Esophagus squamous epithelium (tissue), 5 donors: Measurements from ENCODE around the gene MCM6. TPM values are rescaled to one million over a fixed set of nuclear protein-coding genes. Genes with fewer than 3 reads are reported as not detected.

Source experiments
- DNase-seq: peaks from one replicate; lab custom pipeline; 2025; lab: John Stamatoyannopoulos, UW
- H3K27ac ChIP-seq, 4 donors: fragments of 200-600 bp; sonication (generic); one replicate each; pipeline ENCODE4 v1.5.1; 2016 to 2019; ENCODE audit warnings: mild to moderate bottlenecking in 1 of 4
- H3K27me3 ChIP-seq, 4 donors: fragments of 200-600 bp; sonication (generic); 1 replicate in 3 of 4; 2 replicates in 1 of 4; pipeline versions ENCODE4 v1.5.1 to v1.6.0; 2017 to 2021; ENCODE audit warnings: antibody characterized with exemption in 1 of 4
- H3K36me3 ChIP-seq, 3 donors: fragments of 200-600 bp; sonication (generic); one replicate each; pipeline ENCODE4 v1.5.1; 2016 to 2019
- H3K4me1 ChIP-seq, 3 donors: fragments of 200-600 bp; sonication (generic); one replicate each; pipeline ENCODE4 v1.5.1; 2017 to 2019
- H3K4me3 ChIP-seq, 4 donors: fragments of 200-600 bp; sonication (generic); 1 replicate in 3 of 4; 2 replicates in 1 of 4; pipeline ENCODE4 v1.5.1; 2016 to 2019; ENCODE audit warnings: mild to moderate bottlenecking in 2 of 4, moderate library complexity in 1 of 4
- H3K9me3 ChIP-seq, 3 donors: fragments of 200-600 bp; sonication (generic); one replicate each; pipeline ENCODE4 v1.5.1; 2016 to 2019
- POLR2A ChIP-seq, 4 donors: fragments of 450-650 bp; IDR thresholded peaks; one replicate each; pipeline ENCODE4 v1.6.1; 2017; ENCODE audit warnings: antibody characterized with exemption in 4 of 4, mild to moderate bottlenecking in 4 of 4, moderate library complexity in 3 of 4
- whole genome bisulfite sequencing, 2 donors: methylation state at CpG; one replicate each; pipeline ENCODE4 v1.1.5; 2018; 5-methylcytosine and 5-hydroxymethylcytosine counted together
- intact Hi-C: fragments of 100-400 bp; cut with DNase I; formaldehyde crosslinking; loops from one replicate; pipeline ENCODE4 v1.15.0; 2022
- total RNA-seq, 4 donors: library from RNA; depleted of rRNA; stranded (reverse); fragments of >200 nt; gene quantifications; one replicate each; pipeline ENCODE4 v1.1.0, GENCODE V29; 2016
- TF ChIP-seq, protein P1 (sequence below), 6 experiments: fragments of 450-650 bp in 4 of 6; fragments of 200-600 bp in 2 of 6; sonication (generic) in 2 of 6; IDR thresholded peaks; one replicate each; pipeline ENCODE4 v1.5.1; 2016 to 2019; ENCODE audit warnings: antibody characterized with exemption in 6 of 6, mild to moderate bottlenecking in 4 of 6, moderate library complexity in 4 of 6
- donor health status: DM: yes; HTN: yes; CAD: no.

Gene MCM6
- total RNA-seq, 4 donors from 2014 or later: 9.0 to 25.5 (median 16.6) TPM

DNA sequence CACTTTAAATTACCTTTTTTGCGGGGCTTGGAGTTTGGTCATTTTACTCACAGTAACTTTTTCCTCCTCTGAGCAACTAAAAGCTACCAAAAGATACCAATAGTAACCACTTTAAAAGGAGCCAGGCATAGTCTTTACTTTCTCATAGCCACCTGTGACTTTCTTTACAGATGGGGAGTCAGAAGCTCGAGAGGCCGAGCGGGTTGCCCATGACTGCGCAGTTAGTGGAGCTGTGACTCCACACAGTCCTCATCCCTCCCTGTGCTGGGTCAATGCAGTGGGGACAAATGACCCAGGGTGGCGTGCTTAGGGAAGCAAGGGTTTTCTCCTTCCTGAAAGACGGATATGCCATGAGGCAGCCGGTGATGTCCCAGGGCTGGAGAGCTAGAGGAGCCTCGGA, 51.1 kb downstream of the MCM6 start:
- intact Hi-C loops: no loop called here
- no peaks in the 10 kb centered on the region for H3K27me3 ChIP-seq
- no peak for TF ChIP-seq POLR2A (IDR thresholded peaks at IDR 0.05)
- TF ChIP-seq, protein P1, sequence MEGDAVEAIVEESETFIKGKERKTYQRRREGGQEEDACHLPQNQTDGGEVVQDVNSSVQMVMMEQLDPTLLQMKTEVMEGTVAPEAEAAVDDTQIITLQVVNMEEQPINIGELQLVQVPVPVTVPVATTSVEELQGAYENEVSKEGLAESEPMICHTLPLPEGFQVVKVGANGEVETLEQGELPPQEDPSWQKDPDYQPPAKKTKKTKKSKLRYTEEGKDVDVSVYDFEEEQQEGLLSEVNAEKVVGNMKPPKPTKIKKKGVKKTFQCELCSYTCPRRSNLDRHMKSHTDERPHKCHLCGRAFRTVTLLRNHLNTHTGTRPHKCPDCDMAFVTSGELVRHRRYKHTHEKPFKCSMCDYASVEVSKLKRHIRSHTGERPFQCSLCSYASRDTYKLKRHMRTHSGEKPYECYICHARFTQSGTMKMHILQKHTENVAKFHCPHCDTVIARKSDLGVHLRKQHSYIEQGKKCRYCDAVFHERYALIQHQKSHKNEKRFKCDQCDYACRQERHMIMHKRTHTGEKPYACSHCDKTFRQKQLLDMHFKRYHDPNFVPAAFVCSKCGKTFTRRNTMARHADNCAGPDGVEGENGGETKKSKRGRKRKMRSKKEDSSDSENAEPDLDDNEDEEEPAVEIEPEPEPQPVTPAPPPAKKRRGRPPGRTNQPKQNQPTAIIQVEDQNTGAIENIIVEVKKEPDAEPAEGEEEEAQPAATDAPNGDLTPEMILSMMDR (IDR thresholded peaks at IDR 0.05): no peak
- H3K4me3 ChIP-seq: no peak overlapping the region
- no peak for DNase-seq
- no peaks in the 10 kb centered on the region for H3K4me1 ChIP-seq
- no peaks in the 10 kb centered on the region for H3K36me3 ChIP-seq
- peaks cover 0 to 5% (median 0%) of the 10 kb centered on the region in 3 donors for H3K9me3 ChIP-seq
- WGBS, 2 donors: 78 to 98% methylated on average over 1 to 5 of the region's 9 CpGs
- H3K27ac ChIP-seq: no peak overlapping the region

DNA sequence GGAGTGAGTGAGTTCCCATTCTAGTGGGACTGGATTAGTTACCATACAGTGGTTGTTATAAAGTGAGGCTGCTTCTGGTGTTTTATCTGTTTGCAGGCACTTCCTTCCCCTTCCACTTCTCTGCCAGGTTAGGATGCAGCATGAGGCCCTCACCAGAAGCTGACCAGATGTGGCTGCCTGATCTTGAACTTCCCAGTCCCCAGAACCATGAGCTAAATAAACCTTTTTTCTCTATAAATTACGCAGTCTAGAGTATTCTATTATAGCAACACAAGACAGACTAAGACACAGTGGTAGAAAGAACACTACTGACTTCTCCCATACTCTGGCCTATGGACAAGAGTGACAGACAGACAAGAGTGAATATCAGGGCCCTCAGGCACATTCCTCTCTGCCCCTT, 53.4 kb downstream of the MCM6 start:
- intact Hi-C loops: no loop called here
- DNase-seq: no peak
- Histone ChIP-seq H3K9me3 (peaks cover 0 to 5% (median 0%) of the 10 kb centered on the region in 3 donors), H3K27me3 (no peaks in the 10 kb centered on the region), H3K27ac (no peak overlapping the region), H3K4me3 (no peak overlapping the region), H3K4me1 (no peaks in the 10 kb centered on the region), H3K36me3 (no peaks in the 10 kb centered on the region)
- TF ChIP-seq, protein P1 (IDR thresholded peaks at IDR 0.05): no peak
- TF ChIP-seq POLR2A (IDR thresholded peaks at IDR 0.05): no peak
- 67 to 100% methylated on average over 1 of the region's 1 CpG for WGBS, 2 donors

DNA sequence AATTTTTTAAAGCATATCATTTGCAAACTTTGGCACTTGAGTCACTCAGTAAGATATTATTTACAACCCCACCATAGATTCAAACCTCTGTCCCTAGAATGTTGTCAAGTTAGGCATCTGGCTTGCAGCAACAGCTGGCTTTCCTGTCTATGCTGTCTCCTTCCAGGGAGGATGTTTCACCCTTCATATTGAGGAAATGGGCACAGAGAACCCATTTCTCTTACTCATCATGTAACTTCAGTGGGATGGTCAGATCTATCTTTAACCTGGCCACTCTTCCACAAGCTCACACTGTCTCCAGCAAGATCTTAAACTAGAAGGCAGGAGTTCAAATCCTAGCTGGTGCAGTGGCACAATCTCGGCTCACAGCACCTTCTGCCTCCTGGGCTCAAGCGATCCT, 55.1 kb downstream of the MCM6 start:
- DNase-seq: no peak
- Histone ChIP-seq H3K27me3 (no peaks in the 10 kb centered on the region), H3K4me1 (no peaks in the 10 kb centered on the region), H3K9me3 (peaks cover 0 to 5% (median 0%) of the 10 kb centered on the region in 3 donors), H3K4me3 (no peak overlapping the region), H3K27ac (no peak overlapping the region), H3K36me3 (no peaks in the 10 kb centered on the region)
- TF ChIP-seq POLR2A (IDR thresholded peaks at IDR 0.05): no peak
- TF ChIP-seq, protein P1 (IDR thresholded peaks at IDR 0.05): no peak
- intact Hi-C loops: no loop called here
- WGBS, 2 donors: 92 to 94% methylated on average over 2 of the region's 2 CpGs

DNA sequence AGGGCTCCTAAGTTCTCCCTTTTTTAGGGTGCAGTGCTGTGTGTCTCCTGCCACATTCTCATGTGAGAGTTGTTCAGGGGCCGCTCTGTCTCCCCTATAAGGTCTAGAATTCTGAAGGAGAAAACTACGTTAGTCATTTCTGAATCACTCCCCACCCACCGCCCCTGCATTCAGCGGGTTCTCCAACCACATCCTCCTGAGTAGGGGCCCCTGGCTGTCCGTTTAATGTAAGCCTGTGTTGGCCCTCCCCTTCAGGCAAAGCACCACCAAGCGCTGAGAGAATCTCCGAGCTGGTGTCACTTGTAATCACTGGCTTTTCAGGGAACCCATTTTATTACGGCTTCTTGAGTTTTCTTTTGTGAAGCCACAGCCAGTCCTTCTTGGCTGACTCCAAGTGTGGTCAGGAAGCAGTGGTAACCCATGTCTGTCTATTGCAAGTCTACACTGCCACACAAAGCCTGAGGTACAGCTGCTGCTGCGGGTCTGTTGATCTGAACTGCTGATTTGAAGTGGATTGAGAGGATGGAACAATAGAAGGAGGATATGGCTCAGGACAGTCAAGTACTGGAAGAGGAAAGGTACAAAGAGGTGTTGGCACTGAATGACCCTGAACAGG, 56.1 kb downstream of the MCM6 start:
- no peak for DNase-seq
- intact Hi-C loops: no loop called here
- 42 to 47% methylated on average over 6 to 7 of the region's 9 CpGs for WGBS, 2 donors

DNA sequence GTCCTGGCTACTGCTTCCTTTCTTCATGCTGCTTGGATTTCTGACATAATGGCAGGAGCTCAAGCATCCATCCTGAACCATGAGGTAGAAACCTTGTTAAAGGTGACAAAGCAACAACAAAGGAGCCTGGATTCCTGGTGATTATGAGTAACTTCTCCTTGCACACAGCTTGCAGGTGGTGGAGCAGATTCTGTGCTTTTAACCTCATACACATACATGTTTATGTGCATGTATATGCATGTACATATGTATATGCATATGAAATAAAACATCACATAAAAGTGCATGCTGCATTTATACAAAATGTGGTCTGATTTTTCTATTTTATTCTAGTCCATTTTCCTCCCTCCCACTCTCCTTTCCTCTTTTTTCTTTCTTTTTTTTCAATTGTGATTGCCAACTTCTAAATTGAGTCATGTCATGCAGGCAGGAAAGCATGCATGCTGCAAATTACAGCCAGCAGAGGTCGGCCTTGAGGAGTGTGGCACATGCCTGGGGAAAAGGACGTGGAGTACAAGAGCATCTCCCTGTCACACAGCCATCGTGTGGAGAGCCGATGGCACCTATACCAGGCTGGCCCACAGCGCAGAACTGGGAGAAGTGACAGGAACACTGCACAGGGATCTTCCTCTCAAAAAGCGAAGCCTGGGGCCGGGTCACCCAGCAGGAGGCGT, 57.2 kb downstream of the MCM6 start:
- Histone ChIP-seq H3K27me3 (no peaks in the 10 kb centered on the region), H3K9me3 (peaks cover 0 to 5% (median 0%) of the 10 kb centered on the region in 3 donors), H3K4me3 (no peak overlapping the region), H3K4me1 (no peaks in the 10 kb centered on the region), H3K36me3 (no peaks in the 10 kb centered on the region), H3K27ac (no peak overlapping the region)
- TF ChIP-seq, protein P1 (IDR thresholded peaks at IDR 0.05): peak in 1 of 6 experiments; percentile 21
- no peak for TF ChIP-seq POLR2A (IDR thresholded peaks at IDR 0.05)
- 63 to 72% methylated on average over 7 of the region's 8 CpGs for WGBS, 2 donors
- intact Hi-C loops: no loop called here
- no peak for DNase-seq

More for the DNA sequence above, 56.1 kb downstream of the MCM6 start:
- no peaks in the 10 kb centered on the region for H3K36me3 ChIP-seq
- peaks cover 0 to 5% (median 0%) of the 10 kb centered on the region in 3 donors for H3K9me3 ChIP-seq
- H3K4me3 ChIP-seq: no peak overlapping the region
- TF ChIP-seq POLR2A (IDR thresholded peaks at IDR 0.05): no peak
- TF ChIP-seq, protein P1 (IDR thresholded peaks at IDR 0.05): no peak
- no peaks in the 10 kb centered on the region for H3K27me3 ChIP-seq
- H3K27ac ChIP-seq: no peak overlapping the region
- H3K4me1 ChIP-seq: no peaks in the 10 kb centered on the region
